PC-3 (cell line): Measurements from ENCODE around the gene MLPH.

ENCODE experiments used
- EZH2phosphoT487 ChIP-seq: fragments of 300-600 bp; sonication (generic); IDR thresholded peaks from 2 replicates; pipeline ENCODE4 v1.6.1; 2018; ENCODE audit warnings: mild to moderate bottlenecking, antibody characterized with exemption, low read length, borderline replicate concordance
- TF ChIP-seq, protein P1 (sequence below): fragments of 300-600 bp; sonication (generic); conservative IDR thresholded peaks from 2 replicates; pipeline ENCODE4 v1.5.1; 2017; ENCODE audit warnings: antibody characterized with exemption, low read depth, mild to moderate bottlenecking, low read length

DNA sequence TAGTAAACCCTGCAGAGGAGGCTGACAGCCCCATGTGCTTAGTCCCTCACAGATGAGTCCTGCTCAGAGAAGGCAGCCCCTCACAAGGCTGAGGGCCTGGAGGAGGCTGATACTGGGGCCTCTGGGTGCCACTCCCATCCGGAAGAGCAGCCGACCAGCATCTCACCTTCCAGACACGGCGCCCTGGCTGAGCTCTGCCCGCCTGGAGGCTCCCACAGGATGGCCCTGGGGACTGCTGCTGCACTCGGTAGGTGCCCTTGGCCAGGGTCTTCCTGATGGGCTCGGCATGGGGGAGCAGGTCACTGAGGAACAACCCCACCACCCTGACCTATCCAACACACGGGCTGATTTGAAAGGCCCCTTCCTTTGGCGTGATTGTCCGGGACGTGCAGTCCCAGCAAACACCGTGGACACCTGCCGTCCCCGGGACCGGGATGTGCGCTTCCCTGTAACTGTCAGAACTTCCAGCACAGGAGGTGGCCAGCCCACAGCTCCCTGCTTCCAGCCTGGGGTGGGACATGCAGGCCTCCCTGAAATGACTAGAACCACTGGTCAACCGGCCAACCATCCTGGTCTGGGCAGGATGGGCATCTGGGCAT, 38.6 kb downstream of the MLPH start:
- TF ChIP-seq, protein P1, sequence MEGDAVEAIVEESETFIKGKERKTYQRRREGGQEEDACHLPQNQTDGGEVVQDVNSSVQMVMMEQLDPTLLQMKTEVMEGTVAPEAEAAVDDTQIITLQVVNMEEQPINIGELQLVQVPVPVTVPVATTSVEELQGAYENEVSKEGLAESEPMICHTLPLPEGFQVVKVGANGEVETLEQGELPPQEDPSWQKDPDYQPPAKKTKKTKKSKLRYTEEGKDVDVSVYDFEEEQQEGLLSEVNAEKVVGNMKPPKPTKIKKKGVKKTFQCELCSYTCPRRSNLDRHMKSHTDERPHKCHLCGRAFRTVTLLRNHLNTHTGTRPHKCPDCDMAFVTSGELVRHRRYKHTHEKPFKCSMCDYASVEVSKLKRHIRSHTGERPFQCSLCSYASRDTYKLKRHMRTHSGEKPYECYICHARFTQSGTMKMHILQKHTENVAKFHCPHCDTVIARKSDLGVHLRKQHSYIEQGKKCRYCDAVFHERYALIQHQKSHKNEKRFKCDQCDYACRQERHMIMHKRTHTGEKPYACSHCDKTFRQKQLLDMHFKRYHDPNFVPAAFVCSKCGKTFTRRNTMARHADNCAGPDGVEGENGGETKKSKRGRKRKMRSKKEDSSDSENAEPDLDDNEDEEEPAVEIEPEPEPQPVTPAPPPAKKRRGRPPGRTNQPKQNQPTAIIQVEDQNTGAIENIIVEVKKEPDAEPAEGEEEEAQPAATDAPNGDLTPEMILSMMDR: no peak
- no peak for TF ChIP-seq EZH2phosphoT487
